Loucy (cell line): ENCODE measurements around the gene DPM2.

Source experiments
- H2AFZ ChIP-seq: fragments of 200-600 bp; sonication (generic); 2 replicates; pipeline ENCODE4 v1.6.0; 2016; ENCODE audit warnings: antibody characterized with exemption, mild to moderate bottlenecking, low read length, moderate library complexity
- H3F3A ChIP-seq: fragments of 200-600 bp; 2 replicates; pipeline ENCODE4 v1.6.0; 2016; ENCODE audit warnings: antibody characterized with exemption, low read depth, mild to moderate bottlenecking
- H3K27me3 ChIP-seq: fragments of 200-600 bp; sonication (generic); 2 replicates; pipeline ENCODE4 v1.6.1; 2014; ENCODE audit warnings: low read length, mild to moderate bottlenecking; ENCODE audit not compliant: insufficient read depth, poor library complexity, severe bottlenecking
- H3K36me3 ChIP-seq: fragments of 200-600 bp; sonication (generic); 2 replicates; pipeline ENCODE4 v1.6.1; 2016; ENCODE audit warnings: low read length; ENCODE audit not compliant: insufficient read depth
- H3K4me1 ChIP-seq: fragments of 200-600 bp; sonication (generic); 2 replicates; pipeline ENCODE4 v1.5.1; 2014; ENCODE audit warnings: low read length, mild to moderate bottlenecking; ENCODE audit not compliant: insufficient read depth, poor library complexity, severe bottlenecking
- H3K4me2 ChIP-seq: fragments of 200-600 bp; sonication (generic); 2 replicates; pipeline ENCODE4 v1.6.0; 2014; ENCODE audit warnings: antibody characterized with exemption, low read length, low read depth, mild to moderate bottlenecking; ENCODE audit not compliant: poor library complexity, severe bottlenecking
- H3K4me3 ChIP-seq: fragments of 200-600 bp; sonication (generic); 2 replicates; pipeline ENCODE4 v1.5.1; 2014; ENCODE audit warnings: low read length, mild to moderate bottlenecking, mixed read lengths; ENCODE audit not compliant: poor library complexity, severe bottlenecking
- H3K79me2 ChIP-seq: fragments of 200-600 bp; sonication (generic); 2 replicates; pipeline ENCODE4 v1.6.1; 2014; ENCODE audit warnings: low read length; ENCODE audit not compliant: insufficient read depth
- H3K9ac ChIP-seq: fragments of 200-600 bp; sonication (generic); 2 replicates; pipeline ENCODE4 v1.6.0; 2014; ENCODE audit warnings: mild to moderate bottlenecking, low read depth, low read length, moderate library complexity; ENCODE audit not compliant: poor library complexity, severe bottlenecking
- H3K9me2 ChIP-seq: fragments of 200-600 bp; sonication (generic); replicated peaks from 2 replicates; pipeline ENCODE4 v1.6.1; 2016; ENCODE audit warnings: low read depth, low read length, mixed read lengths
- H3K9me3 ChIP-seq: fragments of 200-600 bp; sonication (generic); 2 replicates; pipeline ENCODE4 v1.6.1; 2014; ENCODE audit warnings: mild to moderate bottlenecking, antibody characterized with exemption, low read length, low read depth; ENCODE audit not compliant: insufficient read depth
- H4K20me1 ChIP-seq: fragments of 200-600 bp; sonication (generic); 2 replicates; pipeline ENCODE4 v1.6.0; 2014; ENCODE audit warnings: antibody characterized with exemption, low read length, mild to moderate bottlenecking; ENCODE audit not compliant: insufficient read depth, poor library complexity, severe bottlenecking
- EZH2phosphoT487 ChIP-seq: fragments of 200-600 bp; IDR thresholded peaks from 2 replicates; pipeline ENCODE4 v1.6.1; 2018; ENCODE audit warnings: antibody characterized with exemption, mild to moderate bottlenecking, moderate library complexity, borderline replicate concordance
- TF ChIP-seq, protein P1 (sequence below): fragments of 200-600 bp; sonication (generic); conservative IDR thresholded peaks from 2 replicates; pipeline ENCODE4 v1.5.1; 2014; ENCODE audit warnings: mild to moderate bottlenecking, antibody characterized with exemption, low read length

DPM2 gene

GRCh38 chr9:127904561-127905003, 33.1 kb downstream of the DPM2 start:
- H3F3A ChIP-seq = peaks cover 7% of the 10 kb centered on the region
- H3K4me3 ChIP-seq = peak overlapping the region; percentile 45
- no peak overlapping the region for H2AFZ ChIP-seq
- H3K9me2 ChIP-seq = no peaks in the 10 kb centered on the region
- H3K36me3 ChIP-seq = no peaks in the 10 kb centered on the region
- TF ChIP-seq, protein P1, sequence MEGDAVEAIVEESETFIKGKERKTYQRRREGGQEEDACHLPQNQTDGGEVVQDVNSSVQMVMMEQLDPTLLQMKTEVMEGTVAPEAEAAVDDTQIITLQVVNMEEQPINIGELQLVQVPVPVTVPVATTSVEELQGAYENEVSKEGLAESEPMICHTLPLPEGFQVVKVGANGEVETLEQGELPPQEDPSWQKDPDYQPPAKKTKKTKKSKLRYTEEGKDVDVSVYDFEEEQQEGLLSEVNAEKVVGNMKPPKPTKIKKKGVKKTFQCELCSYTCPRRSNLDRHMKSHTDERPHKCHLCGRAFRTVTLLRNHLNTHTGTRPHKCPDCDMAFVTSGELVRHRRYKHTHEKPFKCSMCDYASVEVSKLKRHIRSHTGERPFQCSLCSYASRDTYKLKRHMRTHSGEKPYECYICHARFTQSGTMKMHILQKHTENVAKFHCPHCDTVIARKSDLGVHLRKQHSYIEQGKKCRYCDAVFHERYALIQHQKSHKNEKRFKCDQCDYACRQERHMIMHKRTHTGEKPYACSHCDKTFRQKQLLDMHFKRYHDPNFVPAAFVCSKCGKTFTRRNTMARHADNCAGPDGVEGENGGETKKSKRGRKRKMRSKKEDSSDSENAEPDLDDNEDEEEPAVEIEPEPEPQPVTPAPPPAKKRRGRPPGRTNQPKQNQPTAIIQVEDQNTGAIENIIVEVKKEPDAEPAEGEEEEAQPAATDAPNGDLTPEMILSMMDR = no peak
- no peak for TF ChIP-seq EZH2phosphoT487
- H3K4me1 ChIP-seq = peaks cover 47% of the 10 kb centered on the region
- H3K4me2 ChIP-seq = peak overlapping the region; percentile 78
- no peaks in the 10 kb centered on the region for H3K9me3 ChIP-seq
- H4K20me1 ChIP-seq = no peaks in the 10 kb centered on the region
- no peaks in the 10 kb centered on the region for H3K27me3 ChIP-seq
- H3K9ac ChIP-seq = peak overlapping the region; percentile 69
- no peaks in the 10 kb centered on the region for H3K79me2 ChIP-seq

GRCh38 chr9:127903557-127904475, 33.8 kb downstream of the DPM2 start:
- Histone ChIP-seq H3K27me3 (no peaks in the 10 kb centered on the region), H3K79me2 (peaks cover 4% of the 10 kb centered on the region; the same call in 1 of the 2 replicates), H3K4me3 (peak overlapping the region; percentile 63), H3K4me1 (peaks cover 49% of the 10 kb centered on the region), H2AFZ (peak overlapping the region; percentile 52; the same call in 1 of the 2 replicates), H3K9ac (peak overlapping the region; percentile 69), H3F3A (peaks cover 7% of the 10 kb centered on the region), H4K20me1 (peaks cover 2% of the 10 kb centered on the region), H3K9me2 (no peaks in the 10 kb centered on the region), H3K36me3 (no peaks in the 10 kb centered on the region), H3K9me3 (no peaks in the 10 kb centered on the region), H3K4me2 (peak overlapping the region; percentile 78)
- TF ChIP-seq EZH2phosphoT487 = no peak
- TF ChIP-seq, protein P1 = no peak

DNA sequence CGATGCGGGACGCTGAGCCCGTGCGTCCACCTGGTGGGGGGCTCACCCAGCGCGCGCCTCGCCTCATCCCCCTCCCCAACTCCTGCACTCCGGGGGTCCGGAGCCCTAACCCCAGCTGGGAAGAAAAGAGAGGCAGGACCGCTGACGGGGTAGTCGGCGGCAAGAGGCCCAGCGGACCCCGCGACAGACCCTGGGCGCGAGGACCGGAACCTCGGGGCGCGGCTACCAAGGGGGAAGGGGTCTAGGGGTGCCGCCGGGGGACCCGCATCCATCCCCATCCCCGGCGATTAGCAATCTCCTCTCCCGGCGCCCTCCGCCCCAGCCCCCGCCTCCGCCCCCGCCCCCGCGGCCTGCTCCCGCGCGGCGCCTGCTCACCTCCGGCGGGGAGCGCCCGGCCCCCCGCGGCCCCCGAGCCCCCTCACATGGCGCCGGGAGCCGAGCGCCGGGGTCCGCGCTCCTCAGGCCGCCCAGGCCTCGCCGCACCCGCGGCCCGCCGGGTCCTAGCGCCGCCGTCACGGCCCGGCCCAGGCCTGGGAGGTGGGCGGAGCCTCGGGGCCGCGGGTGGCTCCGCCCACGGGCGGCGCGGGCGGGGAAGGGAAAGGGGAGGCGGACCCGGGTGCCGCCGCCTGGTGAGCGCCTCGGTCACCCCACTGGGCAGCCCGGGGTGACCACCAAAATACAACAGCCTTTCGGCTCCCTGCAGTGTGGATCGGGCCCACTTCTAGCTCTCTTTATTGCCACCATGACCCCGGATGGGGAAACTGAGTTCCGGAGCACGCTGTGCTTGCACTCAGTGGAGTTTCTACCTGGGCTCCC, 38.3 kb downstream of the DPM2 start, which contains the start of gene ST6GALNAC6:
Gene ST6GALNAC6 (minus strand): TSS at position 476 of the 816 bp plus-strand sequence. CDS start 1,622 bp downstream, outside the sequence.
- Histone ChIP-seq H3K4me2 (peak within 1 kb of the TSS; percentile 86), H3K79me2 (peaks cover 10% of the 10 kb centered on the region; the same call in 1 of the 2 replicates), H3K4me3 (peak within 1 kb of the TSS; percentile 91), H3K36me3 (peaks cover 18% of the 10 kb centered on the region; the same call in 1 of the 2 replicates), H3K9me2 (no peaks in the 10 kb centered on the region), H4K20me1 (peaks cover 14% of the 10 kb centered on the region), H3K9me3 (no peaks in the 10 kb centered on the region), H2AFZ (peak within 1 kb of the TSS; percentile 80), H3K4me1 (peaks cover 31% of the 10 kb centered on the region), H3K27me3 (no peaks in the 10 kb centered on the region), H3K9ac (peak within 1 kb of the TSS; percentile 81), H3F3A (no peaks in the 10 kb centered on the region; the same call in 1 of the 2 replicates)
- no peak for TF ChIP-seq EZH2phosphoT487
- TF ChIP-seq, protein P1 = no peak
